IMR-90 (cell line): ENCODE data around the gene TIMM13. TPM values are rescaled to one million over a fixed set of nuclear protein-coding genes. Genes with fewer than 3 reads are reported as not detected.

Source experiments
- ATAC-seq: fragments of 200-7000 bp; cut with Tn5 transposase; 2 replicates; pipeline ENCODE4 v1.9.1; 2020; ENCODE audit warnings: low read depth, mild to moderate bottlenecking, moderate library complexity
- BruUV-seq: library from RNA; stranded (reverse); fragments of 400-500 nt; replicated peaks from 2 replicates; lab custom pipeline; 2021; lab: Mats Ljungman, UMichigan
- CTCF ChIA-PET: fragments of 300-600 bp; formaldehyde crosslinking; extraction: SDS; loops from one replicate; lab custom pipeline; 2021; ENCODE audit warnings: antibody characterized with exemption; lab: Yijun Ruan, JAX
- POLR2A ChIA-PET: fragments of 300-600 bp; sonication (Branson Sonifier 250); formaldehyde crosslinking; loops from one replicate; lab custom pipeline; 2022; ENCODE audit warnings: antibody characterized with exemption; ENCODE audit not compliant: unreplicated experiment; lab: Charles Lee
- DNase-seq: peaks from one replicate; pipeline ENCODE4 v3.0.0; 2013
- H2AFZ ChIP-seq: replicated peaks from 2 replicates; pipeline ENCODE3; 2013; ENCODE audit warnings: low read length, mild to moderate bottlenecking; ENCODE audit not compliant: poor library complexity
- H2AK5ac ChIP-seq: 2 replicates; pipeline ENCODE4 v1.6.1; 2013; ENCODE audit warnings: low read depth, low read length, inconsistent platforms
- H2AK9ac ChIP-seq: replicated peaks from 2 replicates; pipeline ENCODE3; 2013; ENCODE audit warnings: mild to moderate bottlenecking, low read depth, low read length, moderate library complexity; ENCODE audit not compliant: poor library complexity
- H2BK120ac ChIP-seq: 2 replicates; pipeline ENCODE4 v1.6.1; 2013; ENCODE audit warnings: low read depth, low read length, inconsistent platforms
- H2BK15ac ChIP-seq: 3 replicates; pipeline ENCODE4 v1.6.1; 2013; ENCODE audit warnings: low read depth, low read length, inconsistent platforms
- H2BK20ac ChIP-seq: 2 replicates; pipeline ENCODE4 v1.6.1; 2013; ENCODE audit warnings: low read depth, mild to moderate bottlenecking, inconsistent platforms, low read length, moderate library complexity
- H2BK5ac ChIP-seq: 2 replicates; pipeline ENCODE4 v1.6.1; 2013; ENCODE audit warnings: mild to moderate bottlenecking, low read depth, low read length, inconsistent platforms; ENCODE audit not compliant: poor library complexity, severe bottlenecking
- H3K14ac ChIP-seq: replicated peaks from 2 replicates; pipeline ENCODE4 v1.6.1; 2013; ENCODE audit warnings: low read depth, low read length, inconsistent platforms
- H3K18ac ChIP-seq: 2 replicates; pipeline ENCODE4 v1.6.1; 2013; ENCODE audit warnings: low read depth, low read length, control low read depth
- H3K23ac ChIP-seq: 2 replicates; pipeline ENCODE4 v1.6.1; 2013; ENCODE audit warnings: low read depth, low read length, inconsistent platforms
- H3K27ac ChIP-seq: 2 replicates; pipeline ENCODE4 v1.5.1; 2013; ENCODE audit warnings: mild to moderate bottlenecking, control low read depth, low read length; ENCODE audit not compliant: insufficient read depth
- H3K27me3 ChIP-seq: 2 replicates; pipeline ENCODE4 v1.6.1; 2013; ENCODE audit warnings: low read length; ENCODE audit not compliant: control insufficient read depth, insufficient read depth
- H3K36me3 ChIP-seq: 2 replicates; pipeline ENCODE4 v1.6.1; 2013; ENCODE audit warnings: low read length, mixed read lengths; ENCODE audit not compliant: control insufficient read depth, insufficient read depth
- H3K4ac ChIP-seq: 2 replicates; pipeline ENCODE4 v1.6.1; 2013; ENCODE audit warnings: low read depth, low read length, inconsistent platforms
- H3K4me1 ChIP-seq: 2 replicates; pipeline ENCODE4 v1.6.1; 2013; ENCODE audit warnings: low read length, mixed read lengths; ENCODE audit not compliant: control insufficient read depth, insufficient read depth
- H3K4me2 ChIP-seq: 2 replicates; pipeline ENCODE4 v1.6.1; 2013; ENCODE audit warnings: low read depth, mild to moderate bottlenecking, control low read depth, low read length, moderate library complexity
- H3K4me3 ChIP-seq: 2 replicates; pipeline ENCODE4 v1.5.1; 2013; ENCODE audit warnings: low read depth, mild to moderate bottlenecking, control low read depth, low read length, moderate library complexity; ENCODE audit not compliant: insufficient read depth
- H3K56ac ChIP-seq: 2 replicates; pipeline ENCODE4 v1.6.1; 2013; ENCODE audit warnings: low read length, inconsistent platforms; ENCODE audit not compliant: insufficient read depth; ENCODE audit errors: extremely low read depth
- H3K79me1 ChIP-seq, 2 experiments: 2 replicates each; pipeline ENCODE4 v1.6.1; 2013; ENCODE audit warnings: low read length in 2 of 2, inconsistent platforms in 1 of 2, low read depth in 1 of 2
- H3K9ac ChIP-seq: 2 replicates; pipeline ENCODE4 v1.6.1; 2013; ENCODE audit warnings: low read depth, low read length, control low read depth
- H3K9me1 ChIP-seq: 2 replicates; pipeline ENCODE4 v1.6.1; 2013; ENCODE audit warnings: low read length, inconsistent platforms; ENCODE audit not compliant: insufficient read depth
- H3K9me3 ChIP-seq: 2 replicates; pipeline ENCODE4 v1.6.1; 2013; ENCODE audit warnings: low read length; ENCODE audit not compliant: control insufficient read depth, insufficient read depth
- H4K20me1 ChIP-seq: 2 replicates; pipeline ENCODE4 v1.6.1; 2013; ENCODE audit warnings: low read length, inconsistent platforms; ENCODE audit not compliant: insufficient read depth
- H4K5ac ChIP-seq: 2 replicates; pipeline ENCODE4 v1.6.1; 2013; ENCODE audit warnings: mild to moderate bottlenecking, low read depth, low read length, control low read depth
- H4K8ac ChIP-seq, 2 experiments: 2 replicates each; pipeline ENCODE4 v1.6.1; 2013; ENCODE audit warnings: low read depth in 2 of 2, low read length in 2 of 2, control low read depth in 1 of 2, inconsistent platforms in 1 of 2
- H4K91ac ChIP-seq: 2 replicates; pipeline ENCODE4 v1.6.1; 2013; ENCODE audit warnings: low read depth, low read length, inconsistent platforms; ENCODE audit not compliant: insufficient read depth
- BHLHE40 ChIP-seq: fragments of 150-350 bp; IDR thresholded peaks from 2 replicates; pipeline ENCODE4 v1.6.1; 2016; ENCODE audit warnings: mild to moderate bottlenecking, low read depth, low read length
- CHD1 ChIP-seq: IDR thresholded peaks from 2 replicates; pipeline ENCODE4 v1.6.1; 2012; ENCODE audit warnings: low read depth, low read length, improper control_type of control experiment
- CTCF ChIP-seq: conservative IDR thresholded peaks from 2 replicates; pipeline ENCODE4 v1.5.1; 2012; ENCODE audit warnings: mild to moderate bottlenecking, low read depth, low read length, improper control_type of control experiment
- FOS ChIP-seq: fragments of 150-350 bp; IDR thresholded peaks from 2 replicates; pipeline ENCODE4 v1.6.1; 2016; ENCODE audit warnings: low read depth, low read length
- MAZ ChIP-seq: IDR thresholded peaks from 2 replicates; pipeline ENCODE4 v1.6.1; 2012; ENCODE audit warnings: low read depth, mild to moderate bottlenecking, low read length, improper control_type of control experiment, moderate library complexity, borderline replicate concordance
- MXI1 ChIP-seq: IDR thresholded peaks from 2 replicates; pipeline ENCODE4 v1.6.1; 2012; ENCODE audit warnings: low read depth, mild to moderate bottlenecking, low read length, moderate library complexity, borderline replicate concordance
- POLR2A ChIP-seq: IDR thresholded peaks from 2 replicates; pipeline ENCODE4 v1.6.1; 2012; ENCODE audit warnings: mild to moderate bottlenecking, low read depth, low read length
- RAD21 ChIP-seq: IDR thresholded peaks from 2 replicates; pipeline ENCODE4 v1.6.1; 2012; ENCODE audit warnings: low read length, improper control_type of control experiment
- RCOR1 ChIP-seq: IDR thresholded peaks from 2 replicates; pipeline ENCODE4 v1.6.1; 2012; ENCODE audit warnings: mild to moderate bottlenecking, low read length, improper control_type of control experiment; ENCODE audit not compliant: insufficient replicate concordance
- USF2 ChIP-seq: fragments of 150-350 bp; IDR thresholded peaks from 2 replicates; pipeline ENCODE4 v1.6.1; 2017; ENCODE audit warnings: mild to moderate bottlenecking, antibody characterized with exemption, low read length, low read depth
- WGBS, 2 experiments: methylation state at CpG; one replicate each; pipeline versions ENCODE4 v1.1.5 to v1.1.7; 2013; ENCODE audit warnings: missing lambda C conversion rate in 2 of 2; ENCODE audit not compliant: insufficient read length in 1 of 2; ENCODE audit errors: extremely low coverage in 2 of 2; 5-methylcytosine and 5-hydroxymethylcytosine counted together
- dilution Hi-C: fragments of 300-500 bp; cut with HindIII; formaldehyde crosslinking; loops from one replicate; pipeline ENCODE4 v1.14.3; 2018; ENCODE audit warnings: low sequenced_read_pairs; ENCODE audit not compliant: unreplicated experiment
- in situ Hi-C: fragments of 300-500 bp; cut with MboI; formaldehyde crosslinking; loops from 3 replicates; pipeline ENCODE4 v1.14.3; 2019; ENCODE audit warnings: low sequenced_read_pairs, inconsistent platforms, mixed read lengths
- intact Hi-C: fragments of 100-400 bp; cut with micrococcal nuclease; formaldehyde crosslinking; loops from 2 replicates; pipeline ENCODE4 v1.10.0; 2022
- polyA plus RNA-seq, 3 experiments: library from polyadenylated mRNA; depleted of rRNA; stranded (reverse); fragments of >200 nt; gene quantifications; 2 replicates each; pipeline ENCODE4 v1.2.3, GENCODE V29; 2012; ENCODE audit warnings: low replicate concordance in 1 of 3
- total RNA-seq: library from RNA; depleted of rRNA; stranded (reverse); fragments of >200 nt; gene quantifications from 2 replicates; pipeline ENCODE4 v1.2.3, GENCODE V29; 2012

Gene TIMM13
- total and polyA plus RNA-seq, 2 of the 4 experiments (the other 2 are of a cell fraction): 21.0 to 62.3 TPM

- Histone ChIP-seq H3K14ac (no peak overlapping the region), H3K27ac (no peak overlapping the region), H3K4ac (peak overlapping the region; percentile 44; the same call in 1 of the 2 replicates), H4K20me1 (no peaks in the 10 kb centered on the region), H3K36me3 (no peaks in the 10 kb centered on the region), H2BK120ac (peak overlapping the region; percentile 61; the same call in 1 of the 2 replicates), H2BK20ac (peak overlapping the region; percentile 55; the same call in 1 of the 2 replicates), H4K91ac (peak overlapping the region; percentile 32; the same call in 1 of the 2 replicates), H3K4me1 (peaks cover 7% of the 10 kb centered on the region), H3K9me1 (0 out of 2 replicates have a peak, but pooled peaks cover 6% of the 10 kb centered on the region), H3K27me3 (no peaks in the 10 kb centered on the region), H3K9me3 (no peaks in the 10 kb centered on the region), H4K8ac (no peak overlapping the region), H3K79me1 (0 out of 4 replicates have a peak, but pooled peaks cover 0 to 12% of the 10 kb centered on the region in 2 experiments), H2AK5ac (peak overlapping the region; percentile 71; the same call in 1 of the 2 replicates), H2BK15ac (no peak overlapping the region), H2BK5ac (no peak overlapping the region), H2AFZ (peak overlapping the region; percentile 18), H2AK9ac (peak overlapping the region; percentile 15), H3K9ac (no peak overlapping the region), H4K5ac (no peak overlapping the region), H3K18ac (no peak overlapping the region), H3K4me2 (no peak overlapping the region), H3K4me3 (no peak overlapping the region), H3K23ac (peak overlapping the region; percentile 51; the same call in 1 of the 2 replicates), H3K56ac (no peak overlapping the region)
- CTCF ChIA-PET: no interaction called here
- ATAC-seq (no peak), DNase-seq (no peak)
- in situ Hi-C loops: no loop called here
- WGBS, 2 experiments: 57% methylated on average over 2 of the region's 5 CpGs; no CpG with 5 or more reads in 1 of the 2 experiments
- intact Hi-C loops: no loop called here
- TF ChIP-seq BHLHE40 (no peak), MAZ (no peak), RCOR1 (no peak), POLR2A (no peak), CHD1 (no peak), CTCF (no peak), FOS (no peak), USF2 (no peak), MXI1 (no peak), RAD21 (no peak)
- no TSS peak for BruUV-seq
- POLR2A ChIA-PET: no interaction called here
- dilution Hi-C loops: no loop called here
Measured at GRCh38 chr19:2464389-2464788, 37.0 kb upstream of the TIMM13 start.
